Measurements from ENCODE around the gene DHRS13.

DNA sequence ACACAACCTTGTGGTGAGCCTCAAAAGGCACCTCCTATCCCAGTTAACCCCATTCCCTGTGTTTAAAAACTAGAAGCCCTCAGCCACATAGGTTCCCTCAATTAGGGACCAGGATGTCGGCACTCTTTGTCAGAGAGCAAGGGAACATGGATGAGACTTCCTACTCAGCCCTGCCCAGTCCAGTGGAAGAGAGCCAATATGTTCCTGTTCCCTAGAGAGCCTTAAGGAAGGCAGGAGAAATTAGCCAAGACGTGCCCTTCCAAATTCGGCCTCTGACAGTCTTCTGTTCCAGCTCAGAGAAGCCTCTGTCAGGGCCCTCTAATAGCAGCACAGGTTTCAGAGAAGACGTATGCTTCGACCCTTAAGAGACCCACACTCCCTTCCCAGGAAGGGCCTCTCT lies 14.6 kb upstream of the DHRS13 start:
- TF ChIP-seq, protein P1, sequence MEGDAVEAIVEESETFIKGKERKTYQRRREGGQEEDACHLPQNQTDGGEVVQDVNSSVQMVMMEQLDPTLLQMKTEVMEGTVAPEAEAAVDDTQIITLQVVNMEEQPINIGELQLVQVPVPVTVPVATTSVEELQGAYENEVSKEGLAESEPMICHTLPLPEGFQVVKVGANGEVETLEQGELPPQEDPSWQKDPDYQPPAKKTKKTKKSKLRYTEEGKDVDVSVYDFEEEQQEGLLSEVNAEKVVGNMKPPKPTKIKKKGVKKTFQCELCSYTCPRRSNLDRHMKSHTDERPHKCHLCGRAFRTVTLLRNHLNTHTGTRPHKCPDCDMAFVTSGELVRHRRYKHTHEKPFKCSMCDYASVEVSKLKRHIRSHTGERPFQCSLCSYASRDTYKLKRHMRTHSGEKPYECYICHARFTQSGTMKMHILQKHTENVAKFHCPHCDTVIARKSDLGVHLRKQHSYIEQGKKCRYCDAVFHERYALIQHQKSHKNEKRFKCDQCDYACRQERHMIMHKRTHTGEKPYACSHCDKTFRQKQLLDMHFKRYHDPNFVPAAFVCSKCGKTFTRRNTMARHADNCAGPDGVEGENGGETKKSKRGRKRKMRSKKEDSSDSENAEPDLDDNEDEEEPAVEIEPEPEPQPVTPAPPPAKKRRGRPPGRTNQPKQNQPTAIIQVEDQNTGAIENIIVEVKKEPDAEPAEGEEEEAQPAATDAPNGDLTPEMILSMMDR (conservative IDR thresholded peaks at IDR 0.05; ENCODE audit: low read length), result no peak
- no peak for TF ChIP-seq EZH2phosphoT487 (IDR thresholded peaks at IDR 0.05; ENCODE audit: borderline replicate concordance, low read depth, low read length)
